ENCODE measurements around the gene C2orf69.

DNA sequence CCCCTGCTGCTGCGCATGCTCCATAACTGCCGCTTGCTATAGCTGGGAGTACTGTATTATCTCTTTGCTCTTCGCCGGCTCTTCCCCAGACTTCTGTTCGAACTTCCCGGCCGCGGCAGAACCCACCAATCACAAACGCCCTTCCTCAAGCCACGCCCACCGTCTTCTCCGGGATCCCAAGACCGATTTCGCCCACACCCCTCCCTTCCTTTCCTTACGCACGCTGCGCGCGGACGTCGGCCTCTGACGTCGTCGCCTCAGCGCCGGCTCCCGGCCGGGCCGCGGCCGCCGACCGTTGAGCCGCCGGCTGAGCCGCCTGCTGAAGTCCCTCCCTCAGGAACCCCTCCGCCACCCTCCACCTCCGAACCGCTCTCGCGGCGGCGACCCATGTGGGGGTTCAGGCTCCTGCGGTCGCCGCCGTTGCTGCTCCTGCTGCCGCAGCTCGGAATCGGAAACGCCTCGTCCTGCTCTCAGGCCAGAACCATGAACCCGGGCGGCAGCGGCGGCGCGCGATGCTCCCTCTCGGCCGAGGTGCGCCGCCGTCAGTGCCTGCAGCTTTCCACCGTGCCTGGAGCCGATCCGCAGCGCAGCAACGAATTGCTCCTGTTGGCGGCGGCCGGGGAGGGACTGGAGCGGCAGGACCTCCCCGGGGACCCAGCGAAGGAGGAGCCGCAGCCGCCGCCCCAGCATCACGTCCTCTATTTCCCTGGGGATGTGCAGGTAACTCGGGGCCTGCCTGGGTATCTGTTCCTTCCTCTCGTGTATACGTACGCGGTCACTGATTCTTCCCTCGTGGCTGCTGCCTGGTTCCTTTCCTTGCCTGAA is at the start of gene C2orf69:
- TF ChIP-seq, protein P1, sequence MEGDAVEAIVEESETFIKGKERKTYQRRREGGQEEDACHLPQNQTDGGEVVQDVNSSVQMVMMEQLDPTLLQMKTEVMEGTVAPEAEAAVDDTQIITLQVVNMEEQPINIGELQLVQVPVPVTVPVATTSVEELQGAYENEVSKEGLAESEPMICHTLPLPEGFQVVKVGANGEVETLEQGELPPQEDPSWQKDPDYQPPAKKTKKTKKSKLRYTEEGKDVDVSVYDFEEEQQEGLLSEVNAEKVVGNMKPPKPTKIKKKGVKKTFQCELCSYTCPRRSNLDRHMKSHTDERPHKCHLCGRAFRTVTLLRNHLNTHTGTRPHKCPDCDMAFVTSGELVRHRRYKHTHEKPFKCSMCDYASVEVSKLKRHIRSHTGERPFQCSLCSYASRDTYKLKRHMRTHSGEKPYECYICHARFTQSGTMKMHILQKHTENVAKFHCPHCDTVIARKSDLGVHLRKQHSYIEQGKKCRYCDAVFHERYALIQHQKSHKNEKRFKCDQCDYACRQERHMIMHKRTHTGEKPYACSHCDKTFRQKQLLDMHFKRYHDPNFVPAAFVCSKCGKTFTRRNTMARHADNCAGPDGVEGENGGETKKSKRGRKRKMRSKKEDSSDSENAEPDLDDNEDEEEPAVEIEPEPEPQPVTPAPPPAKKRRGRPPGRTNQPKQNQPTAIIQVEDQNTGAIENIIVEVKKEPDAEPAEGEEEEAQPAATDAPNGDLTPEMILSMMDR (conservative IDR thresholded peaks at IDR 0.05; ENCODE audit: low read depth, low read length), result no peak
- no peak for TF ChIP-seq EZH2 (IDR thresholded peaks at IDR 0.05; ENCODE audit: borderline replicate concordance, low read depth, low read length, poor library complexity, severe bottlenecking)
